H1 (cell line): ENCODE data around the gene CEP85L. TPM values are rescaled to one million over a fixed set of nuclear protein-coding genes. Genes with fewer than 3 reads are reported as not detected.

ENCODE experiments used
- CTCF ChIA-PET: fragments of 300-600 bp; sonication (Branson Sonifier 250); formaldehyde crosslinking; loops from one replicate; lab custom pipeline; 2021; ENCODE audit not compliant: partially characterized antibody; lab: Charles Lee
- POLR2A ChIA-PET: fragments of 300-600 bp; sonication (Branson Sonifier 250); formaldehyde crosslinking; loops from one replicate; lab custom pipeline; 2021; ENCODE audit warnings: inconsistent platforms; ENCODE audit not compliant: partially characterized antibody; lab: Charles Lee
- DNase-seq, 2 experiments: peaks; one replicate each; pipeline versions ENCODE4 v3.0.0 to v3.0.0-alpha.2; 2010 to 2022; ENCODE audit warnings: low spot score in 2 of 2, low read depth in 1 of 2, mixed read lengths in 1 of 2
- FAIRE-seq: peaks from 2 replicates; lab custom pipeline; 2011; peaks lifted over from hg19 to GRCh38; lab: Jason Lieb, UNC
- H2AFZ ChIP-seq: 2 replicates; pipeline ENCODE4 v1.8.1; 2012; ENCODE audit warnings: low read length, inconsistent platforms
- H2AK5ac ChIP-seq: 2 replicates; pipeline ENCODE4 v1.6.1; 2013; ENCODE audit warnings: low read depth, low read length
- H2BK120ac ChIP-seq: replicated peaks from 2 replicates; pipeline ENCODE3; 2013; ENCODE audit warnings: low read depth, low read length, inconsistent platforms
- H2BK12ac ChIP-seq: 2 replicates; pipeline ENCODE4 v1.6.1; 2013; ENCODE audit warnings: low read depth, low read length
- H2BK15ac ChIP-seq: 2 replicates; pipeline ENCODE4 v1.6.1; 2013; ENCODE audit warnings: low read length
- H2BK20ac ChIP-seq: 2 replicates; pipeline ENCODE4 v1.6.1; 2013; ENCODE audit warnings: low read length
- H2BK5ac ChIP-seq: 2 replicates; pipeline ENCODE4 v1.6.1; 2013; ENCODE audit warnings: low read depth, low read length
- H3K14ac ChIP-seq: 2 replicates; pipeline ENCODE4 v1.6.1; 2013; ENCODE audit warnings: inconsistent platforms; ENCODE audit not compliant: insufficient read length
- H3K18ac ChIP-seq: 2 replicates; pipeline ENCODE4 v1.6.1; 2013; ENCODE audit warnings: low read length; ENCODE audit errors: extremely low read depth
- H3K23ac ChIP-seq: 2 replicates; pipeline ENCODE4 v1.6.1; 2013; ENCODE audit warnings: inconsistent platforms; ENCODE audit not compliant: insufficient read length
- H3K23me2 ChIP-seq: 2 replicates; pipeline ENCODE4 v1.6.1; 2013; ENCODE audit warnings: low read depth, low read length
- H3K27ac ChIP-seq: 2 replicates; pipeline ENCODE4 v1.6.1; 2011; ENCODE audit warnings: low read depth, low read length, inconsistent platforms
- H3K27me3 ChIP-seq, 4 experiments: replicated peaks in 1 of 4; 1 replicate in 1 of 4; 2 replicates in 3 of 4; pipeline versions ENCODE4 v1.6.1 to v1.8.1; 2011 to 2013; ENCODE audit warnings: low read length in 3 of 4, mild to moderate bottlenecking in 3 of 4, inconsistent platforms in 2 of 4, mixed read lengths in 2 of 4, moderate library complexity in 1 of 4; ENCODE audit not compliant: control insufficient read depth in 3 of 4, insufficient read depth in 3 of 4; ENCODE audit errors: extremely low read depth in 1 of 4
- H3K36me3 ChIP-seq, 4 experiments: 2 replicates each; pipeline versions ENCODE4 v1.6.1 to v1.8.1; 2011 to 2013; ENCODE audit warnings: mild to moderate bottlenecking in 4 of 4, low read length in 3 of 4, moderate library complexity in 2 of 4, control low read depth in 1 of 4, inconsistent platforms in 1 of 4; ENCODE audit not compliant: insufficient read depth in 4 of 4, control insufficient read depth in 2 of 4
- H3K4ac ChIP-seq: replicated peaks from 2 replicates; pipeline ENCODE3; 2013; ENCODE audit warnings: low read length, low read depth, mixed read lengths, inconsistent platforms; ENCODE audit not compliant: insufficient read length
- H3K4me1 ChIP-seq, 4 experiments: replicated peaks in 1 of 4; 1 replicate in 1 of 4; 2 replicates in 3 of 4; pipeline versions ENCODE4 v1.6.1 to v1.8.1; 2011 to 2013; ENCODE audit warnings: low read length in 3 of 4, inconsistent platforms in 2 of 4, mixed read lengths in 1 of 4; ENCODE audit not compliant: insufficient read depth in 4 of 4, control insufficient read depth in 3 of 4
- H3K4me2 ChIP-seq, 2 experiments: 2 replicates each; pipeline versions ENCODE4 v1.6.1 to v1.8.1; 2011 to 2013; ENCODE audit warnings: low read depth in 2 of 2, low read length in 2 of 2, control low read depth in 1 of 2, inconsistent platforms in 1 of 2, mild to moderate bottlenecking in 1 of 2; ENCODE audit not compliant: insufficient read depth in 1 of 2
- H3K4me3 ChIP-seq, 4 experiments: fragments of 200-600, 300-600 bp in 1 of 4; sonication (generic), shearing (Covaris generic), sonication (Bioruptor Twin) in 1 of 4; 2 replicates each; pipeline versions ENCODE4 v1.5.1 to v1.8.1; 2011 to 2016; ENCODE audit warnings: low read length in 4 of 4, low read depth in 3 of 4, control low read depth in 2 of 4, inconsistent platforms in 2 of 4, mild to moderate bottlenecking in 2 of 4, mixed read lengths in 1 of 4, moderate library complexity in 1 of 4; ENCODE audit not compliant: insufficient read depth in 2 of 4; ENCODE audit errors: extremely low read depth in 1 of 4
- H3K56ac ChIP-seq: replicated peaks from 2 replicates; pipeline ENCODE3; 2013; ENCODE audit warnings: low read depth, mild to moderate bottlenecking, mixed read lengths, low read length, inconsistent platforms; ENCODE audit not compliant: insufficient read length
- H3K79me1 ChIP-seq: 2 replicates; pipeline ENCODE4 v1.6.1; 2013; ENCODE audit warnings: low read depth, low read length, control low read depth
- H3K79me2 ChIP-seq, 2 experiments: 2 replicates each; pipeline versions ENCODE4 v1.6.1 to v1.8.1; 2012 to 2013; ENCODE audit warnings: low read length in 2 of 2, mild to moderate bottlenecking in 2 of 2, inconsistent platforms in 1 of 2; ENCODE audit not compliant: insufficient read depth in 2 of 2, control insufficient read depth in 1 of 2
- H3K9ac ChIP-seq, 4 experiments: replicated peaks in 1 of 4; 1 replicate in 1 of 4; 2 replicates in 3 of 4; pipeline versions ENCODE4 v1.6.1 to v1.8.1; 2011 to 2013; ENCODE audit warnings: low read depth in 3 of 4, low read length in 3 of 4, control low read depth in 2 of 4, mild to moderate bottlenecking in 2 of 4, moderate library complexity in 2 of 4, inconsistent platforms in 1 of 4; ENCODE audit errors: extremely low read depth in 1 of 4
- H3K9me3 ChIP-seq, 2 experiments: 2 replicates each; pipeline versions ENCODE4 v1.6.1 to v1.8.1; 2012 to 2013; ENCODE audit warnings: mild to moderate bottlenecking in 2 of 2, moderate library complexity in 2 of 2, control low read depth in 1 of 2, inconsistent platforms in 1 of 2, low read depth in 1 of 2, low read length in 1 of 2, mixed read lengths in 1 of 2; ENCODE audit not compliant: insufficient read depth in 2 of 2
- H4K20me1 ChIP-seq, 2 experiments: replicated peaks in 1 of 2; 2 replicates each; pipeline versions ENCODE3 to v1.8.1; 2011 to 2013; ENCODE audit warnings: inconsistent platforms in 2 of 2, low read length in 2 of 2, mild to moderate bottlenecking in 1 of 2; ENCODE audit not compliant: insufficient read depth in 2 of 2, control insufficient read depth in 1 of 2
- H4K5ac ChIP-seq: 2 replicates; pipeline ENCODE4 v1.6.1; 2013; ENCODE audit warnings: low read length, low read depth, mixed read lengths, inconsistent platforms; ENCODE audit not compliant: insufficient read length
- H4K8ac ChIP-seq: 2 replicates; pipeline ENCODE4 v1.8.0; 2013; ENCODE audit warnings: mild to moderate bottlenecking, moderate library complexity, low read length, inconsistent platforms; ENCODE audit not compliant: insufficient read depth; ENCODE audit errors: extremely low read depth
- H4K91ac ChIP-seq: replicated peaks from 2 replicates; pipeline ENCODE3; 2013; ENCODE audit warnings: low read length, mixed read lengths, inconsistent platforms; ENCODE audit not compliant: insufficient read length
- BCL11A ChIP-seq, 2 experiments: IDR thresholded peaks; one replicate each; pipeline ENCODE4 v1.6.1; 2011; ENCODE audit warnings: low read depth in 2 of 2, low read length in 2 of 2, mild to moderate bottlenecking in 2 of 2
- CHD1 ChIP-seq: IDR thresholded peaks from 2 replicates; pipeline ENCODE4 v1.6.1; 2012; ENCODE audit warnings: low read depth, low read length, improper control_type of control experiment
- EGR1 ChIP-seq: IDR thresholded peaks from 2 replicates; pipeline ENCODE4 v1.6.1; 2011; ENCODE audit warnings: low read depth, low read length, borderline replicate concordance
- FOSL1 ChIP-seq: IDR thresholded peaks from 2 replicates; pipeline ENCODE4 v1.6.1; 2011; ENCODE audit warnings: mild to moderate bottlenecking, low read depth, low read length, moderate library complexity; ENCODE audit not compliant: insufficient read depth
- KDM4A ChIP-seq: IDR thresholded peaks from one replicate; pipeline ENCODE4 v1.7.1; 2012; ENCODE audit warnings: low read depth, mild to moderate bottlenecking, moderate library complexity, low read length, inconsistent platforms; ENCODE audit not compliant: severe bottlenecking
- KDM5A ChIP-seq: fragments of 200-600 bp; IDR thresholded peaks from 2 replicates; pipeline ENCODE4 v1.7.1; 2012; ENCODE audit warnings: mild to moderate bottlenecking, low read length, inconsistent platforms, mixed read lengths
- RAD21 ChIP-seq, 2 experiments: IDR thresholded peaks in 1 of 2; conservative IDR thresholded peaks in 1 of 2; 2 replicates each; pipeline ENCODE4 v1.6.1; 2011; ENCODE audit warnings: low read depth in 2 of 2, low read length in 2 of 2, improper control_type of control experiment in 1 of 2, inconsistent platforms in 1 of 2, mild to moderate bottlenecking in 1 of 2, moderate library complexity in 1 of 2
- RBBP5 ChIP-seq: IDR thresholded peaks from 2 replicates; pipeline ENCODE4 v1.7.1; 2012; ENCODE audit warnings: low read depth, mild to moderate bottlenecking, inconsistent platforms, low read length, moderate library complexity, borderline replicate concordance
- RFX5 ChIP-seq: IDR thresholded peaks from 2 replicates; pipeline ENCODE4 v1.6.1; 2011; ENCODE audit warnings: low read depth, low read length, improper control_type of control experiment, borderline replicate concordance
- SAP30 ChIP-seq: fragments of 300-600 bp; sonication (generic); IDR thresholded peaks from 2 replicates; pipeline ENCODE4 v1.7.1; 2012; ENCODE audit warnings: low read length, moderate library complexity, mild to moderate bottlenecking, inconsistent platforms; ENCODE audit not compliant: insufficient read depth, insufficient replicate concordance
- SIN3A ChIP-seq, 2 experiments: IDR thresholded peaks in 1 of 2; conservative IDR thresholded peaks in 1 of 2; 2 replicates each; pipeline ENCODE4 v1.6.1; 2011 to 2012; ENCODE audit warnings: low read length in 2 of 2, improper control_type of control experiment in 1 of 2, low read depth in 1 of 2, mild to moderate bottlenecking in 1 of 2
- SRF ChIP-seq: IDR thresholded peaks from 2 replicates; pipeline ENCODE4 v1.6.1; 2011; ENCODE audit warnings: mild to moderate bottlenecking, low read depth, low read length, moderate library complexity
- TBP ChIP-seq: IDR thresholded peaks from 2 replicates; pipeline ENCODE4 v1.6.1; 2011; ENCODE audit warnings: low read depth, low read length, improper control_type of control experiment
- YY1 ChIP-seq: IDR thresholded peaks from 2 replicates; pipeline ENCODE4 v1.6.1; 2011; ENCODE audit warnings: low read depth, mild to moderate bottlenecking, low read length
- WGBS, 2 experiments: shearing (Covaris generic) in 1 of 2; methylation state at CpG; one replicate each; pipeline versions ENCODE4 v1.1.6 to v1.1.7; 2013 to 2015; ENCODE audit warnings: low lambda C conversion rate in 2 of 2, mixed read lengths in 2 of 2, inconsistent platforms in 1 of 2, low coverage in 1 of 2, missing lambda C conversion rate in 1 of 2; ENCODE audit not compliant: insufficient replicate concordance in 2 of 2, insufficient coverage in 1 of 2, insufficient read length in 1 of 2; ENCODE audit errors: extremely low coverage in 1 of 2, missing lambda C conversion rate in 1 of 2; 5-methylcytosine and 5-hydroxymethylcytosine counted together
- polyA plus RNA-seq, 7 experiments: library from polyadenylated mRNA; depleted of rRNA in 3 of 7; stranded (reverse) in 5 of 7; unstranded in 2 of 7; fragments of >200 nt in 5 of 7; fragments of 200-250 nt in 2 of 7; gene quantifications; 1 replicate in 5 of 7; 2 replicates in 1 of 7; 4 replicates in 1 of 7; pipeline versions ENCODE4 v1.2.1 to v1.2.3, GENCODE V29; 2011 to 2013; ENCODE audit warnings: missing spikeins in 2 of 7, mixed read lengths in 2 of 7
- total RNA-seq: library from RNA; stranded (reverse); fragmentation: NEBNext Ultra II Directional; extraction: Animal tissue kit (Norgen Biotek cat#: 25700); gene quantifications from 2 replicates; pipeline ENCODE4 v1.2.1, GENCODE V29; 2021

CEP85L gene
- total and polyA plus RNA-seq, 2 of the 8 experiments (the other 6 are each of a cell fraction or from before 2014, with no cell fraction given) = 3.2 to 27.6 TPM

DNA sequence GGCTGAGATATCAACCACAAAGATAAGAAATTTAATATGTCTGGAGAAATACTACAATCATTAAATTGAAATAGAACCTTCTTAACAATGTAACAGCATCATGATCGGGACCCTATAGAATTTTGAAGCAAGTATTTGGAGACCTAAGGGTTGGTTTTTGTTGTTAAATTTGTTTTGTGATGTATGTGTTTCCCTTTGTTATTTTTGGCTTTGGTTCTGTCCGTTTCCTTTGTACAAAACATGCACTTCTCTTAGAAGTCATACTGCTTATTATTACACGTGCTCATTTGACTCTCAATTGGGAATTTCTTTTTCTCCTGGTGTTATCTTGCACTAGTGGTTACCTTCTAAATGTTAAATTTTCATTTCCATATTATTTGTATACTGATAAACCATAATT lies 107.3 kb downstream of the CEP85L start:
- H3K14ac ChIP-seq = no peak overlapping the region
- ChIA-PET POLR2A (no interaction called here), CTCF (interaction anchor here (5.0 kb wide), 1 partner anchor 259 kb away, joined by 31 read pairs; no protein-coding TSS in a partner anchor)
- H2BK120ac ChIP-seq = no peak overlapping the region
- H2BK15ac ChIP-seq = no peak overlapping the region
- no peak overlapping the region for H3K23ac ChIP-seq
- no peak overlapping the region for H4K8ac ChIP-seq
- H4K5ac ChIP-seq = no peak overlapping the region
- H2BK5ac ChIP-seq = no peak overlapping the region
- H3K79me2 ChIP-seq = peaks cover 0 to 7% of the 10 kb centered on the region in 2 experiments; a peak in 2 of 4 replicates
- H4K20me1 ChIP-seq = no peaks in the 10 kb centered on the region
- H3K4me3 ChIP-seq = no peak overlapping the region
- WGBS, 2 experiments = 92% methylated on average over 3 of the region's 3 CpGs; no CpG with 5 or more reads in 1 of the 2 experiments
- FAIRE-seq = no peak
- H3K9me3 ChIP-seq = no peaks in the 10 kb centered on the region
- no peak overlapping the region for H3K18ac ChIP-seq
- no peak overlapping the region for H3K9ac ChIP-seq
- no peak overlapping the region for H3K4ac ChIP-seq
- no peak overlapping the region for H4K91ac ChIP-seq
- H2BK12ac ChIP-seq = no peak overlapping the region
- H2AFZ ChIP-seq = no peak overlapping the region
- no peaks in the 10 kb centered on the region for H3K36me3 ChIP-seq
- H2AK5ac ChIP-seq = no peak overlapping the region
- no peak overlapping the region for H3K56ac ChIP-seq
- DNase-seq = no peak
- H3K23me2 ChIP-seq = no peaks in the 10 kb centered on the region
- no peak overlapping the region for H3K4me2 ChIP-seq
- TF ChIP-seq KDM4A = no peak
- no peak for TF ChIP-seq FOSL1
- no peak for TF ChIP-seq TBP
- no peak for TF ChIP-seq EGR1
- no peak for TF ChIP-seq BCL11A (IDR thresholded peaks at IDR 0.05; ENCODE audit: low read depth in 2 of 2, low read length in 2 of 2)
- TF ChIP-seq RFX5 = no peak
- no peak for TF ChIP-seq YY1
- no peak for TF ChIP-seq RBBP5
- no peak for TF ChIP-seq SAP30
- TF ChIP-seq SIN3A (conservative IDR thresholded peaks at IDR 0.05 in 1 of 2, IDR thresholded peaks at IDR 0.05 in 1 of 2; ENCODE audit: low read depth in 1 of 2, low read length in 2 of 2) = no peak
- no peak for TF ChIP-seq SRF
- TF ChIP-seq KDM5A = no peak
- TF ChIP-seq RAD21 (IDR thresholded peaks at IDR 0.05 in 1 of 2, conservative IDR thresholded peaks at IDR 0.05 in 1 of 2; ENCODE audit: low read depth in 2 of 2, low read length in 2 of 2) = no peak
- TF ChIP-seq CHD1 = no peak
- H3K79me1 ChIP-seq = no peaks in the 10 kb centered on the region
- H3K27me3 ChIP-seq = no peaks in the 10 kb centered on the region
- no peak overlapping the region for H2BK20ac ChIP-seq
- no peak overlapping the region for H3K27ac ChIP-seq
- H3K4me1 ChIP-seq = no peaks in the 10 kb centered on the region
